HG03558 (cell line): ENCODE data around the gene DALRD3.
"Not testable (repeated sequence)": the region's sequence is repeated elsewhere in the genome, so short reads cannot be mapped to it uniquely, and the experiment has no call there.

Experiments
- ATAC-seq: cut with Tn5 transposase; IDR thresholded peaks from one replicate; pipeline ENCODE4 v1.9.1; 2021; ENCODE audit warnings: moderate number of reproducible peaks; ENCODE audit not compliant: unreplicated experiment; ENCODE audit errors: extremely low read depth

Gene DALRD3

DNA sequence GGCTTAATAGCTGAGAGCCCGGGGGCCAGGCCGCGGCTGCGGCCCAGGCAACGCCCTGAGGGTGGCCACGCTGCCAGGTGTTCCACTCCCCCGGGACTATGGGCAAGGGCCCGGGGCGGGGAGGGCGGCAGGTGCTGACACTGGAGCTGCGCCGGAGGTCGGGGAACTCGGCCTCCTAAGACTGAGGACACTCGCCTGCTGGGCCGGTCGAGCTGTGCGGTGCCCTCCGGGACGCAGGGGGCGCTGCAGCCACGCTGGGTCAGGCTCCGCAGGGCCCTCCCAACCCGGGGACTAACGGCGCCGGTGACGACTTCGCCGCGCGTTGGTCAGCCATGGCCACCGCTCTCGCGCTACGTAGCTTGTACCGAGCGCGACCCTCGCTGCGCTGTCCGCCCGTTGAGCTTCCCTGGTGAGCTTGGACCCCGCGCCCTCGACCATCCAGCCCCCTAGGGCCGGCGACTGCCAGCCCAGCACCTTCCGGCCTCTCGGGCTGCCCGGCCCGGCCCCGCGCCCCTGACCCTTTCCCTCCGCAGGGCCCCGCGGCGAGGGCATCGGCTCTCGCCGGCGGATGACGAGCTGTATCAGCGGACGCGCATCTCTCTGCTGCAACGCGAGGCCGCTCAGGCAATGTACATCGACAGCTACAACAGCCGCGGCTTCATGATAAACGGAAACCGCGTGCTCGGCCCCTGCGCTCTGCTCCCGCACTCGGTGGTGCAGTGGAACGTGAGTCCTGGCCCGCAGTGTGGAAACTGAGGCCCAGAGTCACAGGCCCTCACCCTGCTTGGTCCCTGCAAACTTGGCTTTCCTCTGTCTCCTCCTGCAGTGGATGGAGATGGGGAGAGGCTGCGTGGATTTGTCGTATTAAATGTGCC is 3.7 kb upstream of the DALRD3 start, which contains the start of gene NDUFAF3:
NDUFAF3 (plus strand) TSS at position 309 of the 875 bp plus-strand sequence; CDS start at position 333, 24 bp downstream.
- ATAC-seq: peak; percentile 40

DNA sequence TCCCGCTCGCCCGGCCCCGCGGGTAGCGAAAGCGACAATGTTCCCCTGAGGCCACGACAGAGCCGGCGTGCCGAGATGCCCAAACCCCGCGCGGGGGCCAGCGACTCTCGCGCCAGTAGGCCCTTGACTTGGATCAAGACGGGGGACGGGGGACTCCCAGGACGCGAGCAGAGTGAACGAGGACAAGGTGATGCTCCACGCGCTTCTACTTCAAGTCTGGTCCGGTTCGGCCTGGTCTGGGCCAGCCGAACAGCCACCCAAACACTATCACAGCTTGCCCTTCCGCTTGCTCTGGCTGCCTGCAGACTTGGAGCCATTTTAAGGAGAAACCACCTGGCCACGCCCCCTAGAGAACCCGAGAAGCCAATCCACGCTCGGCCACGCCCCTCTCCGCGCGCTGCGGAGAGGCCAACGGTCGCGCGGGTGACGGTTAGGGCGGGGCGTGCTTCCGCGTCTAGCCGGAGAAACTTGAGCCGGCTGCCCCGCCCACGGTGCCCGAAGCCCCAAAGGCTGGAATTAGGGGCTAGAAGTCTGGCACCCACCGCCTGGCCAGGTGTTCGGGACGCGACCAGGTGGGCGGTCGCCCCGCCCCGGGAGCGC is 2.9 kb upstream of the DALRD3 start:
- ATAC-seq: peak; percentile 27

- ATAC-seq: no peak
These were observed 2.2 kb upstream of the DALRD3 start for GRCh38 chr3:49020330-49021212.

DNA sequence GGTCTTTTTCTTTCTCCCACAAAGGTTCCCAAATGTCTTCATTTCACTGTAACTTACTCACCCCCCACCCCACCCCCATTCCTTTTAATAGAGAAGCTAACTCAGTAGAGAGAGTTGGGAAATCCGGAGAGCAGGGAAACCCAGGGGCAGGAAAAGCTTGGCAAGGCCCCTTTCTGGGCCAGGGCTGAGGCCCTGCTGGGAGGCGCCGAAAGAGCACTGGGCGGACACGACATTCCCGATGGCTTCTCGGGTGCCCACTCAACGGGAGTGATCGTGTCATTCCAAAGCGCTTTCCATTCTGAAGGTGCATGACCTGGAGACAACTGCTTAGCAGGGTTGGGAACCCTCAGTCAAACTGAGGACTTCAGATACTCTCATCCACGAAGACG is 1.6 kb upstream of the DALRD3 start:
- ATAC-seq: no peak

GRCh38 chr3:49018707-49019006 is 277 bp upstream of the DALRD3 start:
- ATAC-seq: no peak

- ATAC-seq: no peak
These were observed 980 bp downstream of the DALRD3 start for GRCh38 chr3:49017229-49017970.

GRCh38 chr3:49016414-49017228 is 1.8 kb downstream of the DALRD3 start:
- ATAC-seq: no peak

- ATAC-seq: no peak
These were observed 2.6 kb downstream of the DALRD3 start for GRCh38 chr3:49015765-49016164.

- ATAC-seq: no peak
These were observed 3.3 kb downstream of the DALRD3 start for GRCh38 chr3:49015072-49015471.

GRCh38 chr3:49013738-49014660 is 4.4 kb downstream of the DALRD3 start:
- no peak for ATAC-seq

GRCh38 chr3:49013113-49013737 is 5.2 kb downstream of the DALRD3 start:
- no peak for ATAC-seq

GRCh38 chr3:49012441-49013017 is 5.9 kb downstream of the DALRD3 start:
- no peak for ATAC-seq

- no peak for ATAC-seq
These were observed 9.0 kb downstream of the DALRD3 start for GRCh38 chr3:49009396-49009795.

- ATAC-seq: not testable (repeated sequence)
These were observed 9.8 kb downstream of the DALRD3 start for GRCh38 chr3:49008627-49009026.

DNA sequence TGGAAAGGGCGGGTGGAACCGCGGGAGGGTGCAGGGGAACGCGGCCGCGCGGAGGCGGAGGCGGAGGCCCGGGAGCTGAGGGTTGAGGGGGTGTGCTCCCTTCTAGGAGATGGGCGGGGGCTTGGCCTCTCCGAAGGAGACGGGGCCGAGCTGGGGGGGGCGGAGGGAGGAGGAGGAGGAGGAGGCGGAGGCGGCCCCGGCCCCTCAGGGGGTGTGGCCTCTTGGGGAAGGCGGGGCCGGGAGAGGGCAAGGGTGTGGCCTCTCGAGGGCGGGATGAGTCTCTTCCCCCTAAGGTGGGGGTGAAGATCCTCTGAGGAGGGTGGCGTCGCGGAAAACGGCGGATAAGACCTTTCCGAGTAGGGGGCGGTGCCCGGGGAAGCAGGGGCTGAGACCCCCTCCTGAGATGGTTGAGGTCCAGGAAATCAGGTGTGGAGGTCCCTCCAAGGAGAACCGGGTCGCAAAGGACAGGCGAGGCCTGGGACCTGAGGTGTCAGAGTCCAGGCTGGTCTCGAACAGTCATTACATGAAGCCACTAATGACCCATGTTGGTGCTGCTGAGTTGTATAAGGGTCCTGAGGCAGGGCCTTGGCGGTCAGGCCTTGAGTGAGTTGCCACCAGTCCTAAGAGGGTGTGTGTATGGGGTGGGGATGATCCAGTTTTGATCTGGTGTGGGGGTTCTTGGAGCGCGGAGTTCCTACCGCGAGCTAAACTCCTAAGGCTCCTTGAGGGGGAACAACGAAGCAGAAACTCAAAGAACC is 10.4 kb downstream of the DALRD3 start:
- ATAC-seq: no peak

- peak; percentile 81 for ATAC-seq
These were observed 11.2 kb downstream of the DALRD3 start, which contains the start of gene WDR6 for GRCh38 chr3:49007068-49007770. WDR6 (plus strand) TSS chr3:49007391; CDS start chr3:49007432, 41 bp downstream.
